Heart left ventricle (tissue), 16 donors: ENCODE data around the gene CALB2. TPM values are rescaled to one million over a fixed set of nuclear protein-coding genes. Genes with fewer than 3 reads are reported as not detected.

Source experiments
- ATAC-seq, 4 donors: fragments of 200-7000 bp; cut with Tn5 transposase; one replicate each; pipeline ENCODE4 v1.9.1; 2020 to 2022; ENCODE audit warnings: moderate library complexity in 4 of 4, mild to moderate bottlenecking in 3 of 4, moderate number of reproducible peaks in 1 of 4
- DNase-seq, 5 donors: peaks; one replicate each; pipeline ENCODE4 v3.0.0-alpha.2; 2020
- H3K27ac ChIP-seq, 12 donors: fragments of 200-600 bp; sonication (generic) in 4 of 12; one replicate each; pipeline versions ENCODE4 v1.5.0 to v1.8.0; 2016 to 2022; ENCODE audit warnings: mild to moderate bottlenecking in 2 of 12
- H3K27me3 ChIP-seq, 9 donors: fragments of 200-600 bp; sonication (generic) in 2 of 9; one replicate each; pipeline versions ENCODE4 v1.5.1 to v1.8.0; 2016 to 2022; ENCODE audit warnings: mild to moderate bottlenecking in 3 of 9
- H3K36me3 ChIP-seq, 9 donors: fragments of 200-600 bp; sonication (generic) in 2 of 9; one replicate each; pipeline versions ENCODE4 v1.5.0 to v1.8.0; 2018 to 2022; ENCODE audit warnings: mild to moderate bottlenecking in 2 of 9
- H3K4me1 ChIP-seq, 12 donors: fragments of 200-600 bp; sonication (generic) in 4 of 12; one replicate each; pipeline versions ENCODE4 v1.5.0 to v1.8.0; 2016 to 2022; ENCODE audit warnings: mild to moderate bottlenecking in 3 of 12
- H3K4me3 ChIP-seq, 12 donors: fragments of 200-600 bp; sonication (generic) in 4 of 12; one replicate each; pipeline versions ENCODE4 v1.5.0 to v1.8.0; 2017 to 2022; ENCODE audit warnings: mild to moderate bottlenecking in 9 of 12, moderate library complexity in 4 of 12
- H3K9me3 ChIP-seq, 12 donors: fragments of 200-600 bp; sonication (generic) in 4 of 12; one replicate each; pipeline versions ENCODE4 v1.5.0 to v1.8.0; 2016 to 2022; ENCODE audit warnings: mild to moderate bottlenecking in 1 of 12
- POLR2A ChIP-seq, 2 donors: fragments of 450-650 bp; IDR thresholded peaks; one replicate each; pipeline ENCODE4 v1.6.1; 2017; ENCODE audit warnings: antibody characterized with exemption in 2 of 2, mild to moderate bottlenecking in 2 of 2, moderate library complexity in 2 of 2
- whole genome bisulfite sequencing, 4 donors: extraction: QIAGEN DNeasy Blood & Tissue Kit in 2 of 4; methylation state at CpG; one replicate each; pipeline versions ENCODE4 v1.1.5 to v1.1.7; 2013 to 2018; 5-methylcytosine and 5-hydroxymethylcytosine counted together
- intact Hi-C, 10 donors: fragments of 100-400 bp; cut with DNase I; formaldehyde crosslinking; loops; one replicate each; pipeline versions ENCODE4 v1.11.1 to v1.14.2; 2022
- polyA plus RNA-seq, 2 donors: library from polyadenylated mRNA; stranded (reverse); fragments of 200-250 nt; gene quantifications; one replicate each; pipeline ENCODE4 v1.2.3, GENCODE V29; 2013
- total RNA-seq, 9 donors: library from RNA; depleted of rRNA in 2 of 9; stranded (reverse); fragments of >200 nt in 2 of 9; fragmentation: NEBNext Ultra II Directional in 3 of 9; extraction: Animal tissue kit (Norgen Biotek cat#: 25700) in 3 of 9; gene quantifications; one replicate each; pipeline versions ENCODE4 v1.1.0 to v1.2.4, GENCODE V29; 2016 to 2023
- TF ChIP-seq, protein P1 (sequence below), 12 donors: fragments of 200-600 bp; sonication (generic) in 4 of 12; IDR thresholded peaks; one replicate each; pipeline versions ENCODE4 v1.5.0 to v1.8.0; 2018 to 2022; ENCODE audit warnings: antibody characterized with exemption in 12 of 12, mild to moderate bottlenecking in 5 of 12
- donor health status: ischemic (EF 13 %, LVEDD 7.1; RV severe dilation, severe dysfunction).
- donor health status: healthy with polysubstance abuse.
- donor health status: DM: no; HTN: yes; CAD: no.
- donor health status: DM: no; HTN: no; CAD: no.
- donor health status: ischemic (EF 25% LVEDD 6.9; RV normal size, moderate dysfunction).
- donor health status: ischemic (EF 25% LVEDD 5.7; RV mildly dilated, moderate dysfunction).
- donor health status: healthy.
- donor health status: DM: yes; HTN: yes; CAD: no.
- donor health status: ischemic (EF 35%, LVEDD 5.7; RV mildly dilated, moderate dysfunction).
- donor health status: nonischemic (EF 11% LVEDD 7.7; RV severe dilation, severe dysfunction).
- donor health status: DM: yes; HTN: yes; CAD: no.
- donor health status: PGD.
- donor health status: ischemic (EF 29% LVEDD 5.4; RV normal size, mild dysfunction).
- donor health status: nonischemic (EF 23%, LVEDD 6.1; RV moderate dilation, normal function).

The CALB2 gene
- total and polyA plus RNA-seq, 11 donors, result 0.35 to 76.2 (median 0.86) TPM; not detected in 2

DNA sequence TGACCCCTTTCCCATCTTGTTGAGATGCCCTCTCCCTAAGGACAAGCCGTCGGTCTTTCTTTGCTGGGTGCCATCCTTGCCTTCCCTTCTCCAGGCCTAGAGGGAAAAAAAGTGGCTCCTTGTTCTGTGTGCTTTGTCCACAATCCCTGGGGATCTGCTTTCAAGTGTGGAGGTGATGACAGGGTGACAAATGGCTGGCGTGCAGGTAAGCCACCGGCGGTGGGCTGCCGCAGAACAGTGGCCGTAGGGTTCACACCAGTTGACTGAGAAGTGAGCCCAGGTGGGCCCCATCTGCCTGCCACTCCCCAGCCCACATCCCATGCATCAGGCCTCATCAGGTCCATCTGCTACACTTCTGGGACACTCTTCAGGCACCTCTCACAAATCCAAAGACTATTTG, 11.4 kb upstream of the CALB2 start:
- ATAC-seq (no peak), DNase-seq (no peak)
- Histone ChIP-seq H3K4me1 (no peaks in the 10 kb centered on the region), H3K27me3 (peaks cover 0 to 34% (median 0%) of the 10 kb centered on the region in 9 donors), H3K27ac (no peak overlapping the region), H3K9me3 (no peaks in the 10 kb centered on the region), H3K4me3 (no peak overlapping the region), H3K36me3 (no peaks in the 10 kb centered on the region)
- TF ChIP-seq POLR2A (IDR thresholded peaks at IDR 0.05), result no peak
- TF ChIP-seq, protein P1, sequence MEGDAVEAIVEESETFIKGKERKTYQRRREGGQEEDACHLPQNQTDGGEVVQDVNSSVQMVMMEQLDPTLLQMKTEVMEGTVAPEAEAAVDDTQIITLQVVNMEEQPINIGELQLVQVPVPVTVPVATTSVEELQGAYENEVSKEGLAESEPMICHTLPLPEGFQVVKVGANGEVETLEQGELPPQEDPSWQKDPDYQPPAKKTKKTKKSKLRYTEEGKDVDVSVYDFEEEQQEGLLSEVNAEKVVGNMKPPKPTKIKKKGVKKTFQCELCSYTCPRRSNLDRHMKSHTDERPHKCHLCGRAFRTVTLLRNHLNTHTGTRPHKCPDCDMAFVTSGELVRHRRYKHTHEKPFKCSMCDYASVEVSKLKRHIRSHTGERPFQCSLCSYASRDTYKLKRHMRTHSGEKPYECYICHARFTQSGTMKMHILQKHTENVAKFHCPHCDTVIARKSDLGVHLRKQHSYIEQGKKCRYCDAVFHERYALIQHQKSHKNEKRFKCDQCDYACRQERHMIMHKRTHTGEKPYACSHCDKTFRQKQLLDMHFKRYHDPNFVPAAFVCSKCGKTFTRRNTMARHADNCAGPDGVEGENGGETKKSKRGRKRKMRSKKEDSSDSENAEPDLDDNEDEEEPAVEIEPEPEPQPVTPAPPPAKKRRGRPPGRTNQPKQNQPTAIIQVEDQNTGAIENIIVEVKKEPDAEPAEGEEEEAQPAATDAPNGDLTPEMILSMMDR (IDR thresholded peaks at IDR 0.05), result no peak
- WGBS, 4 donors, result 37 to 58% (median 51%) methylated on average over 7 of the region's 7 CpGs
- intact Hi-C loops, result no loop called here

DNA sequence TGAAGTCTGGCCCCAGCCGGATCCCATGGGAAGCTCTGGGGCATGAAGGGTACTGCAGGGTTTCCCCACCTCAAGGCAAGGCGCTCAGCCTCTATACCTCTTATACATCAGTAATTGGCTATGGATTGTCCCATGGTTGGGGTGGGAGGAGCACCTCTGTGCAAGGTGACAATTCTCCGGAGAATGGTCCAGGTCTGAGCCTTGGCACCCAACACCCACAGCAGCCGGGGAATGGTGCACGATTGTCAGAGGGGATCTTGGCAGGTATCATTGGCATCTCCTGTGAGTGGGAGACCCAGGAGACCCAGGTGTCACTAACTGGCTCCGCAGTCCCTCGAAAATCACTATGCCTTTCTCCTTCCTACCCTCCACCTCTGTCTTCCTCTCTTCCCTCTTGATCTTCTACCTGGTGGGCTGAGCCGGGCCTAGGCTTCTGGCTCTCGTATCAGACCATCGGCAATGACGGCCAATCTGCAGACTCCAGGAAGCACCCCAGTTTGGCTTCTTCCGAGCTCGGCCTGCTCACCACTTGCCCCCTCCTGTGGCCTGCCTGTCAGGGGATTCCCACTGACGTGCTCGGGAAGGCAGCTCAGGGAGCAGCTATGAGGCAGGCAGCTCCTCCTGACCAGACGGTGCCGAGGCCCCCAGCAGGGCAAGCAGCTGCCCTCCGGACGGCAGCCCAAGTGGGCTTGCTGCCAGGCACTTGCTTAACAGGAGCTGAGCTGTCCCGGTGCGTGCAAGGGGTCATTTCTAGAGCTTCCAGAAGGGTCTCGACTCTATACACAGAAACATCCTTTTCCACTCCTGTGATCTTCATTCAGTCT, 10.0 kb upstream of the CALB2 start:
- intact Hi-C loops, result no loop called here

DNA sequence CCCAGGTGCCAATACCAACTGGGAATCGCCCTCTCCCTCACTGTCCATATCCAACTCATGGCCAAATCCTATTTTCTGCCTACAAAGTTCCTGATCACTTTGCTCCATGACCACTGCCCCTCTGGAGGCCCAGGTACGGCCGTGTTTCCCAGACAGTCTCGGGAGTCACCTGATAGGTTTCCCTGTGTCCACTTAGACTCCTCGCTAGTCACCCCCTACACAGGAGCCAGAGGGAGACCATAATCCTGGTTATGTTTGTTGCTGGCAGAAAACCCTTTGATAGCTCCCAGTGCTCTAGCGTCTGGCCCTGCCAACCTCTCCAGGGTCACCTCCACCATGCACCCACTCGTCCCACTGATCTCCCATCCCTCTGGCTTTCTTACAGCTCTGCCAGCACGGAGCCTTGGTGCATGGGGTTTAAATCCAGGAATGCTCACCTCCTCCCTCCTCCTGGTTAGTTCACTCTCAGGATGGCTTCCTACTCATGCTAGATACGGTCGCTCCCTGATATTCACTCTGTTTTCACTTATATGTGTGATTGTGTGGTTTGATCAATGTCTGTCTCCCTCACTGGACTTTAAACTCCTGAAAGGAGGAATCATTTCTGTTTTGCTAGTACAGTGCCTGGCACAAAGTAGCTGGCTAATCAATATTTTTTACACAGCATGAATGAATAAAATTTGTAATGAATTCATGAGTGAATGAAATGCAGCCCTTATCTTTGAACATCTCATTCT, 7.5 kb upstream of the CALB2 start:
- H3K27ac ChIP-seq, result no peak overlapping the region
- H3K4me1 ChIP-seq, result no peaks in the 10 kb centered on the region
- no peaks in the 10 kb centered on the region for H3K36me3 ChIP-seq
- no peak for DNase-seq
- no peaks in the 10 kb centered on the region for H3K9me3 ChIP-seq
- no peak overlapping the region for H3K4me3 ChIP-seq
- TF ChIP-seq, protein P1 (IDR thresholded peaks at IDR 0.05), result no peak
- no peak for TF ChIP-seq POLR2A (IDR thresholded peaks at IDR 0.05)
- H3K27me3 ChIP-seq, result peaks cover 0 to 22% (median 0%) of the 10 kb centered on the region in 9 donors
- intact Hi-C loops, result loop anchor here in 1 of 10 donors (10.0 kb wide), 1 partner anchor 546 kb away; the partner anchor contains the start of gene VAC14
- no peak for ATAC-seq
- WGBS, 4 donors, result 62 to 71% (median 67%) methylated on average over 10 of the region's 10 CpGs

More for the DNA sequence above, 10.0 kb upstream of the CALB2 start:
- DNase-seq (no peak), ATAC-seq (no peak)
- Histone ChIP-seq H3K4me3 (no peak overlapping the region), H3K4me1 (no peaks in the 10 kb centered on the region), H3K9me3 (no peaks in the 10 kb centered on the region), H3K36me3 (no peaks in the 10 kb centered on the region), H3K27me3 (peaks cover 0 to 34% (median 0%) of the 10 kb centered on the region in 9 donors), H3K27ac (no peak overlapping the region)
- TF ChIP-seq, protein P1 (IDR thresholded peaks at IDR 0.05), result no peak
- no peak for TF ChIP-seq POLR2A (IDR thresholded peaks at IDR 0.05)
- WGBS, 4 donors, result 72 to 79% (median 74%) methylated on average over 18 to 22 of the region's 22 CpGs

DNA sequence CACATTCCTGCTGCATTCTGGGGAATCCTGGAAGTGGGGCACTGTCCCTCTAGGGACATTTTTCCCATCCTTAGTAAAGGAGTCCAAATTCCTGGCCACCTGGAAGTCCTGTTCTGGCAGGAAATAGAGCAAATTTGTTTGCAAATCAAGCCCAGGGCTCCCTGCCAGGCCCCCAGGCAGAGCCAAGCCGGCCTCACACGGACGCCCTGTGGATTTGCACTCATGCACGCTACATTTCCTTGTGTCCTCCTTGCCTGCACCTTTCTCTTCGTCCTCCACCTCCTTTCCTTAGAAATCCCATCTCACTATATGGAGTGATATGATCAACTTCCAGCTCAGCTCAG, 7.0 kb upstream of the CALB2 start:
- no peak overlapping the region for H3K27ac ChIP-seq
- WGBS, 4 donors, result 34 to 49% (median 47%) methylated on average over 5 of the region's 5 CpGs
- TF ChIP-seq POLR2A (IDR thresholded peaks at IDR 0.05), result no peak
- TF ChIP-seq, protein P1 (IDR thresholded peaks at IDR 0.05), result no peak
- H3K4me3 ChIP-seq, result no peak overlapping the region
- DNase-seq, result no peak
- no peaks in the 10 kb centered on the region for H3K9me3 ChIP-seq
- no peaks in the 10 kb centered on the region for H3K4me1 ChIP-seq
- H3K36me3 ChIP-seq, result no peaks in the 10 kb centered on the region
- H3K27me3 ChIP-seq, result peaks cover 0 to 27% (median 0%) of the 10 kb centered on the region in 9 donors
- ATAC-seq, result no peak
- intact Hi-C loops, result loop anchor here in 1 of 10 donors (10.0 kb wide), 1 partner anchor 547 kb away; the partner anchor contains the start of gene VAC14
